HCT116 (cell line): ENCODE measurements around the gene CCNC.

Experiments used
- POLR2A ChIP-seq: IDR thresholded peaks from 2 replicates; pipeline ENCODE4 v1.7.0; 2011; ENCODE audit warnings: borderline replicate concordance; ENCODE audit not compliant: insufficient read depth, insufficient read length; ENCODE audit errors: extremely low read depth
- TF ChIP-seq, protein P1 (sequence below), 3 experiments: fragments of 200-600 bp in 1 of 3; sonication (generic) in 1 of 3; IDR thresholded peaks in 2 of 3; conservative IDR thresholded peaks in 1 of 3; 2 replicates each; pipeline ENCODE4 v1.5.1; 2012 to 2017; ENCODE audit warnings: low read depth in 2 of 3, low read length in 2 of 3, antibody characterized with exemption in 1 of 3, borderline replicate concordance in 1 of 3, control low read depth in 1 of 3, mild to moderate bottlenecking in 1 of 3, mixed read lengths in 1 of 3, mixed run types in 1 of 3, moderate library complexity in 1 of 3; ENCODE audit not compliant: insufficient read depth in 1 of 3

DNA sequence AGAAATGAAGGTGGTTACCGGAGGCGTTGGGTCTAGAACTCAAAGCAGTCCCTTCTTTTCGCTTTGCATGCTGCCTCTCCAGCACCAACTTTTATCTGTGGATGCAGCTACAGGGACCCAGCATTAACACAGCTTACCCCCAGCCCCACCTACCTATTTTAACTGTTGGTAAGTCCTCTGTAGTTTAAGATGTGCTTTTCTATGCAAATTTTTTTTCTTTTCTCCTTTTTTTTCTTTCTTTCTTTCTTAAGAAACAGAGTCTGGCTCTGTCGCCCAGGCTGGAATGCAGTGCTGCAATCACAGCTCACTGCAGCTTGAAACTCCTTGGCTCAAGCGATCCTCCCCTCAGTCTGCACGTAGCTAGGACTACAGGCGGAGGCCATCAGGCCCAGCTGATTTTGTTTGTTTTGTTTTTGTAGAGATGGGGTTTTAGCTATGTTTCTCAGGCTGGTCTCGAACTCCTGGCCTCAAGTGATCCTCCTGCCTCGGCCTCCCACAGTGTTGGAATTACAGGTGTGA lies 46.8 kb downstream of the CCNC start:
- no peak for TF ChIP-seq POLR2A
- TF ChIP-seq, protein P1, sequence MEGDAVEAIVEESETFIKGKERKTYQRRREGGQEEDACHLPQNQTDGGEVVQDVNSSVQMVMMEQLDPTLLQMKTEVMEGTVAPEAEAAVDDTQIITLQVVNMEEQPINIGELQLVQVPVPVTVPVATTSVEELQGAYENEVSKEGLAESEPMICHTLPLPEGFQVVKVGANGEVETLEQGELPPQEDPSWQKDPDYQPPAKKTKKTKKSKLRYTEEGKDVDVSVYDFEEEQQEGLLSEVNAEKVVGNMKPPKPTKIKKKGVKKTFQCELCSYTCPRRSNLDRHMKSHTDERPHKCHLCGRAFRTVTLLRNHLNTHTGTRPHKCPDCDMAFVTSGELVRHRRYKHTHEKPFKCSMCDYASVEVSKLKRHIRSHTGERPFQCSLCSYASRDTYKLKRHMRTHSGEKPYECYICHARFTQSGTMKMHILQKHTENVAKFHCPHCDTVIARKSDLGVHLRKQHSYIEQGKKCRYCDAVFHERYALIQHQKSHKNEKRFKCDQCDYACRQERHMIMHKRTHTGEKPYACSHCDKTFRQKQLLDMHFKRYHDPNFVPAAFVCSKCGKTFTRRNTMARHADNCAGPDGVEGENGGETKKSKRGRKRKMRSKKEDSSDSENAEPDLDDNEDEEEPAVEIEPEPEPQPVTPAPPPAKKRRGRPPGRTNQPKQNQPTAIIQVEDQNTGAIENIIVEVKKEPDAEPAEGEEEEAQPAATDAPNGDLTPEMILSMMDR (IDR thresholded peaks at IDR 0.05 in 2 of 3, conservative IDR thresholded peaks at IDR 0.05 in 1 of 3; ENCODE audit: borderline replicate concordance in 1 of 3, insufficient read depth in 1 of 3, low read depth in 2 of 3, low read length in 2 of 3) = no peak
